Measurements from ENCODE around the gene BCO2.
A peak's percentile ranks its signal among the peaks of the same experiment; 100 is the strongest.

BCO2 gene

GRCh38 chr11:112249871-112250610 is 74.7 kb downstream of the BCO2 start:
- DNase-seq (ENCODE audit: low spot score): peak; percentile 13

GRCh38 chr11:112253605-112254242 is 78.4 kb downstream of the BCO2 start:
- no peak for DNase-seq (ENCODE audit: low spot score)

- peak; percentile 32 for DNase-seq (ENCODE audit: low spot score)
Observed at GRCh38 chr11:112255067-112255720, 79.9 kb downstream of the BCO2 start.

- no peak for DNase-seq (ENCODE audit: low spot score)
Observed at GRCh38 chr11:112260490-112260889, 85.2 kb downstream of the BCO2 start, which contains the start of gene PLET1. PLET1 (minus strand) TSS chr11:112260860; CDS start chr11:112260589, 271 bp downstream.

- no peak for DNase-seq (ENCODE audit: low spot score)
Observed at GRCh38 chr11:112265659-112266409, 90.5 kb downstream of the BCO2 start.

GRCh38 chr11:112266410-112266778 is 91.1 kb downstream of the BCO2 start:
- DNase-seq (ENCODE audit: low spot score): no peak

- DNase-seq (ENCODE audit: low spot score): no peak
Observed at GRCh38 chr11:112267188-112267591, 91.9 kb downstream of the BCO2 start.

- no peak for DNase-seq (ENCODE audit: low spot score)
Observed at GRCh38 chr11:112268406-112268805, 93.1 kb downstream of the BCO2 start.

Measured in COLO829 (cell line).